HepG2 (cell line): ENCODE measurements around the gene BCKDHA. TPM values are rescaled to one million over a fixed set of nuclear protein-coding genes. Genes with fewer than 3 reads are reported as not detected.
"Not testable (repeated sequence)": the region's sequence is repeated elsewhere in the genome, so short reads cannot be mapped to it uniquely, and the experiment has no call there.

Experiments used
- ATAC-seq: fragments of 200-7000 bp; cut with Tn5 transposase; 3 replicates; pipeline ENCODE4 v1.9.1; 2020; ENCODE audit warnings: mild to moderate bottlenecking, moderate library complexity
- BruUV-seq: library from RNA; stranded (reverse); fragments of 400-500 nt; replicated peaks from 2 replicates; lab custom pipeline; 2021; lab: Mats Ljungman, UMichigan
- CTCF ChIA-PET: fragments of 300-600 bp; formaldehyde crosslinking; extraction: SDS; loops from one replicate; lab custom pipeline; 2021; ENCODE audit warnings: low total read pairs, inconsistent platforms, low intra/inter-chr PET ratio; lab: Yijun Ruan, JAX
- POLR2A ChIA-PET: fragments of 350-600 bp; sonication (Branson Sonifier 250); formaldehyde crosslinking; loops from one replicate; lab custom pipeline; 2020; ENCODE audit warnings: antibody characterized with exemption, inconsistent platforms; lab: Yijun Ruan, JAX
- DNase-seq: peaks from one replicate; pipeline ENCODE4 v3.0.0-alpha.2; 2015; ENCODE audit warnings: low spot score
- FAIRE-seq: peaks from 3 replicates; lab custom pipeline; 2011; peaks lifted over from hg19 to GRCh38; lab: Jason Lieb, UNC
- H2AFZ ChIP-seq: one replicate; pipeline ENCODE4 v1.6.1; 2011; ENCODE audit warnings: low read length, inconsistent platforms
- H3K27ac ChIP-seq: fragments of 300-600 bp; 3 replicates; pipeline ENCODE4 v1.8.0; 2011; ENCODE audit warnings: mixed run types, mild to moderate bottlenecking, mixed read lengths, low read length, inconsistent platforms; ENCODE audit not compliant: insufficient read depth; ENCODE audit errors: extremely low read length
- H3K27me3 ChIP-seq, 2 experiments: fragments of 200-600 bp in 1 of 2; 2 replicates in 1 of 2; 3 replicates in 1 of 2; pipeline versions ENCODE4 v1.6.0 to v1.8.0; 2011; ENCODE audit warnings: low read length in 2 of 2, mild to moderate bottlenecking in 2 of 2, moderate library complexity in 2 of 2, inconsistent platforms in 1 of 2; ENCODE audit not compliant: insufficient read depth in 2 of 2, control insufficient read depth in 1 of 2
- H3K36me3 ChIP-seq, 2 experiments: fragments of 200-600 bp in 1 of 2; replicated peaks in 1 of 2; 2 replicates in 1 of 2; 3 replicates in 1 of 2; pipeline versions ENCODE4 v1.5.1 to v1.8.0; 2011; ENCODE audit warnings: low read length in 2 of 2, inconsistent platforms in 1 of 2; ENCODE audit not compliant: insufficient read depth in 2 of 2, control insufficient read depth in 1 of 2
- H3K4me1 ChIP-seq: 2 replicates; pipeline ENCODE4 v1.5.1; 2012; ENCODE audit warnings: low read length, inconsistent platforms; ENCODE audit not compliant: insufficient read depth
- H3K4me2 ChIP-seq: 2 replicates; pipeline ENCODE4 v1.6.0; 2011; ENCODE audit warnings: low read depth, low read length, inconsistent platforms
- H3K4me3 ChIP-seq, 3 experiments: fragments of 200-600 bp in 1 of 3; sonication (generic), shearing (Covaris generic) in 1 of 3; replicated peaks in 1 of 3; 2 replicates each; pipeline ENCODE4 v1.5.1; 2011 to 2016; ENCODE audit warnings: low read length in 3 of 3, inconsistent platforms in 2 of 3, low read depth in 2 of 3, mild to moderate bottlenecking in 2 of 3, control low read depth in 1 of 3, mixed read lengths in 1 of 3; ENCODE audit not compliant: insufficient read depth in 1 of 3
- H3K79me2 ChIP-seq: one replicate; pipeline ENCODE4 v1.6.1; 2011; ENCODE audit warnings: low read length, inconsistent platforms; ENCODE audit not compliant: insufficient read depth
- H3K9ac ChIP-seq: 2 replicates; pipeline ENCODE4 v1.6.0; 2011; ENCODE audit warnings: mild to moderate bottlenecking, low read depth, low read length, inconsistent platforms; ENCODE audit not compliant: insufficient read depth
- H3K9me3 ChIP-seq: 2 replicates; pipeline ENCODE4 v1.5.1; 2012; ENCODE audit warnings: mild to moderate bottlenecking, low read length
- H4K20me1 ChIP-seq: 2 replicates; pipeline ENCODE4 v1.6.0; 2011; ENCODE audit warnings: inconsistent platforms, mild to moderate bottlenecking, low read length, moderate library complexity; ENCODE audit not compliant: insufficient read depth
- BCLAF1 ChIP-seq: fragments of 450-650 bp; IDR thresholded peaks from 2 replicates; pipeline ENCODE4 v1.6.1; 2017; ENCODE audit warnings: mild to moderate bottlenecking
- DR1 ChIP-seq: sonication (generic); formaldehyde crosslinking; IDR thresholded peaks from 2 replicates; pipeline ENCODE4 v1.8.0; 2021; ENCODE audit warnings: mild to moderate bottlenecking, missing genetic modification reagents, inconsistent platforms
- FOXA1 ChIP-seq, 2 experiments: fragments of 450-650 bp in 1 of 2; sonication (generic) in 1 of 2; formaldehyde crosslinking in 1 of 2; IDR thresholded peaks; 2 replicates each; pipeline versions ENCODE4 v1.4.0 to v1.6.1; 2016 to 2020; ENCODE audit warnings: missing genetic modification reagents in 1 of 2
- ISX ChIP-seq: sonication (generic); formaldehyde crosslinking; conservative IDR thresholded peaks from 2 replicates; pipeline ENCODE4 v1.5.0; 2020; ENCODE audit warnings: missing genetic modification reagents
- JUND ChIP-seq: sonication (generic); formaldehyde crosslinking; IDR thresholded peaks from 2 replicates; pipeline ENCODE4 v1.8.0; 2022; ENCODE audit warnings: mild to moderate bottlenecking, missing genetic modification reagents
- KDM4B ChIP-seq: sonication (generic); formaldehyde crosslinking; IDR thresholded peaks from 2 replicates; pipeline ENCODE4 v1.4.0; 2020; ENCODE audit warnings: missing genetic modification reagents
- MEF2D ChIP-seq: sonication (generic); formaldehyde crosslinking; IDR thresholded peaks from 2 replicates; pipeline ENCODE4 v1.5.1; 2020; ENCODE audit warnings: mild to moderate bottlenecking, missing genetic modification reagents
- NFATC3 ChIP-seq: sonication (generic); formaldehyde crosslinking; IDR thresholded peaks from 2 replicates; pipeline ENCODE4 v1.5.1; 2020; ENCODE audit warnings: mild to moderate bottlenecking, missing genetic modification reagents
- SMC3 ChIP-seq: IDR thresholded peaks from 2 replicates; pipeline ENCODE4 v1.6.1; 2011; ENCODE audit warnings: low read length, improper control_type of control experiment
- SUZ12 ChIP-seq: fragments of 150-350 bp; IDR thresholded peaks from 2 replicates; pipeline ENCODE4 v1.6.1; 2014; ENCODE audit warnings: low read depth, low read length
- YEATS2 ChIP-seq: sonication (generic); formaldehyde crosslinking; IDR thresholded peaks from 2 replicates; pipeline ENCODE4 v1.4.0; 2020; ENCODE audit warnings: missing genetic modification reagents, borderline replicate concordance
- ZFAT ChIP-seq: sonication (generic); formaldehyde crosslinking; conservative IDR thresholded peaks from 2 replicates; pipeline ENCODE4 v1.8.1; 2023; ENCODE audit warnings: missing genetic modification reagents, inconsistent platforms
- ZNF557 ChIP-seq: sonication (generic); formaldehyde crosslinking; IDR thresholded peaks from 2 replicates; pipeline ENCODE4 v1.4.0; 2020; ENCODE audit warnings: missing genetic modification reagents
- ZNF615 ChIP-seq: sonication (generic); formaldehyde crosslinking; IDR thresholded peaks from 2 replicates; pipeline ENCODE4 v1.5.0; 2020; ENCODE audit warnings: mild to moderate bottlenecking, missing genetic modification reagents, borderline replicate concordance
- ZNF75D ChIP-seq: sonication (generic); formaldehyde crosslinking; IDR thresholded peaks from 2 replicates; pipeline ENCODE4 v1.8.1; 2023; ENCODE audit warnings: missing genetic modification reagents, mild to moderate bottlenecking, borderline replicate concordance
- ZSCAN21 ChIP-seq: sonication (generic); formaldehyde crosslinking; IDR thresholded peaks from 2 replicates; pipeline ENCODE4 v1.8.0; 2022; ENCODE audit warnings: mild to moderate bottlenecking, missing genetic modification reagents, moderate library complexity, borderline replicate concordance
- ZSCAN9 ChIP-seq: IDR thresholded peaks from 2 replicates; pipeline ENCODE4 v1.6.1; 2016; ENCODE audit warnings: borderline replicate concordance
- WGBS: methylation state at CpG from one replicate; pipeline ENCODE4 v1.1.6; 2017; ENCODE audit warnings: low lambda C conversion rate; 5-methylcytosine and 5-hydroxymethylcytosine counted together
- in situ Hi-C: cut with HindIII; loops from 2 replicates; pipeline ENCODE4 v1.10.0; 2017; ENCODE audit warnings: low pct_unique_long_range_greater_than_20kb; ENCODE audit not compliant: extremely low pct_ligation_motif_present
- intact Hi-C: fragments of 100-400 bp; cut with micrococcal nuclease; formaldehyde crosslinking; loops from one replicate; pipeline ENCODE4 v1.10.0; 2022; ENCODE audit not compliant: unreplicated experiment
- polyA plus RNA-seq, 8 experiments: library from polyadenylated mRNA; depleted of rRNA in 3 of 8; stranded (reverse) in 7 of 8; unstranded in 1 of 8; fragments of >200 nt; fragmentation: Illumina TruSeq in 4 of 8; extraction: Trizol in 4 of 8; gene quantifications; 2 replicates each; pipeline versions ENCODE4 v1.2.1 to v1.2.3, GENCODE V29; 2011 to 2016; ENCODE audit warnings: low read depth in 4 of 8, missing spikeins in 1 of 8, mixed read lengths in 1 of 8; ENCODE audit not compliant: insufficient read depth in 1 of 8
- total RNA-seq, 5 experiments: library from RNA; depleted of rRNA; stranded (reverse); fragments of >200 nt; fragmentation: Illumina TruSeq; extraction: Trizol; gene quantifications; 2 replicates each; pipeline ENCODE4 v1.2.3, GENCODE V29; 2016; ENCODE audit warnings: low read depth in 1 of 5

Gene BCKDHA
- total and polyA plus RNA-seq, 2 of the 13 experiments (the other 11 are each of a cell fraction or from before 2014, with no cell fraction given): 11.8 to 31.5 TPM

GRCh38 chr19:41408846-41409245, 11.2 kb downstream of the BCKDHA start:
- FAIRE-seq, DNase-seq, H4K20me1 ChIP-seq, BruUV-seq, H3K9ac ChIP-seq, H3K4me3 ChIP-seq, H3K36me3 ChIP-seq, H2AFZ ChIP-seq, H3K79me2 ChIP-seq, H3K27me3 ChIP-seq, ATAC-seq, CTCF ChIA-PET, in situ Hi-C loops, intact Hi-C loops, H3K9me3 ChIP-seq: not testable (repeated sequence)
- WGBS: 87% methylated on average over 5 of the region's 5 CpGs
- peak overlapping the region; percentile 63 for H3K4me2 ChIP-seq
- peaks cover 30% of the 10 kb centered on the region for H3K4me1 ChIP-seq
- POLR2A ChIA-PET: interaction anchor here (0.8 to 2.8 kb wide), 9 partner anchors 10 to 45 kb away, joined by 3 to 15 read pairs (median 8); partner anchors contain the start of genes B3GNT8, B9D2 and DMAC2
- H3K27ac ChIP-seq: peak overlapping the region; percentile 74

GRCh38 chr19:41409288-41409687, 11.7 kb downstream of the BCKDHA start:
- Histone ChIP-seq H3K27ac (peak overlapping the region; percentile 74), H3K79me2 (no peaks in the 10 kb centered on the region), H4K20me1 (no peaks in the 10 kb centered on the region), H3K4me1 (peaks cover 30% of the 10 kb centered on the region), H3K36me3 (peaks cover 2 to 5% of the 10 kb centered on the region in 2 experiments; a peak in 3 of 5 replicates), H3K9me3 (no peaks in the 10 kb centered on the region), H3K27me3 (no peaks in the 10 kb centered on the region), H3K4me3 (peak overlapping the region in 2 of 3 experiments; percentile 15 to 35; a peak in 1 of 6 replicates), H2AFZ (no peak overlapping the region), H3K9ac (peak overlapping the region; percentile 59), H3K4me2 (peak overlapping the region; percentile 63)
- POLR2A ChIA-PET: interaction anchor here (0.5 to 2.8 kb wide), 9 partner anchors 15 to 147 kb away, joined by 3 to 15 read pairs (median 6); partner anchors contain the start of genes B3GNT8, B9D2 and DMAC2
- CTCF ChIA-PET: no interaction called here
- intact Hi-C loops (no loop called here), in situ Hi-C loops (no loop called here)
- WGBS: 3% methylated on average over 4 of the region's 4 CpGs
- BruUV-seq: no TSS peak
- DNase-seq (peak; percentile 92), FAIRE-seq (peak; percentile 96), ATAC-seq (peak; percentile 97)
- TF ChIP-seq ZSCAN21 (CRISPR knock-in tag) (no peak), NFATC3 (CRISPR knock-in tag) (no peak), ZNF75D (no peak), DR1 (no peak), YEATS2 (CRISPR knock-in tag) (peak; percentile 15; the same call in 1 of the 2 replicates), ZFAT (CRISPR knock-in tag) (no peak), JUND (CRISPR knock-in tag) (peak; percentile 98), ZSCAN9 (CRISPR knock-in tag) (no peak), SUZ12 (no peak), SMC3 (no peak), ZNF557 (no peak), ZNF615 (CRISPR knock-in tag) (no peak), ISX (CRISPR knock-in tag) (no peak), MEF2D (CRISPR knock-in tag) (peak; percentile 58; the same call in 1 of the 2 replicates), BCLAF1 (no peak), KDM4B (CRISPR knock-in tag) (no peak), FOXA1 (IDR thresholded peaks at IDR 0.05) (no peak), FOXA1 (CRISPR knock-in tag; IDR thresholded peaks at IDR 0.05) (peak; percentile 43; the same call in 1 of the 2 replicates)
